Bone marrow (tissue), 2 donors: ENCODE measurements around the gene ZNF638.

Experiments
- DNase-seq, 2 donors: peaks; one replicate each; lab custom pipeline; 2025; lab: John Stamatoyannopoulos, UW

Gene ZNF638

GRCh38 chr2:71469403-71470398 is 138.1 kb downstream of the ZNF638 start:
- DNase-seq = no peak

GRCh38 chr2:71471276-71471675 is 139.7 kb downstream of the ZNF638 start:
- no peak for DNase-seq

DNA sequence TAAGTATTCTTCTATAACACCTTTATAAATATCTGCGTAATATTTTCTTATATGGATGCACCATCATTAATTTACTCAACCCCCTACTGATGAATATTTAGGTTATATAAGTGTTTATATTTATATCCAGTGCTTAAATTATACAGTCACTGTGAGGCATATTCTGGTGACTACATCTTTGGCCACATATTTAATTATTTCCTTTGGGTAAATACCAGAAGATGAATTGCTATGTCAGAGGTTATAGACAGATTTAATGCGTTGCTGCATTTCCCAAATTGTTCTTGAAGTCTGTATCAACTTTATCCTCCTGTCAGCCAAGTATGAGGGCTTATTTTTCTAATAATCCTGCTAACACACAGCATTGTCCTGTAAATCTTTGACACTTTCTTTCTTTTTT is 140.4 kb downstream of the ZNF638 start:
- DNase-seq = no peak

DNA sequence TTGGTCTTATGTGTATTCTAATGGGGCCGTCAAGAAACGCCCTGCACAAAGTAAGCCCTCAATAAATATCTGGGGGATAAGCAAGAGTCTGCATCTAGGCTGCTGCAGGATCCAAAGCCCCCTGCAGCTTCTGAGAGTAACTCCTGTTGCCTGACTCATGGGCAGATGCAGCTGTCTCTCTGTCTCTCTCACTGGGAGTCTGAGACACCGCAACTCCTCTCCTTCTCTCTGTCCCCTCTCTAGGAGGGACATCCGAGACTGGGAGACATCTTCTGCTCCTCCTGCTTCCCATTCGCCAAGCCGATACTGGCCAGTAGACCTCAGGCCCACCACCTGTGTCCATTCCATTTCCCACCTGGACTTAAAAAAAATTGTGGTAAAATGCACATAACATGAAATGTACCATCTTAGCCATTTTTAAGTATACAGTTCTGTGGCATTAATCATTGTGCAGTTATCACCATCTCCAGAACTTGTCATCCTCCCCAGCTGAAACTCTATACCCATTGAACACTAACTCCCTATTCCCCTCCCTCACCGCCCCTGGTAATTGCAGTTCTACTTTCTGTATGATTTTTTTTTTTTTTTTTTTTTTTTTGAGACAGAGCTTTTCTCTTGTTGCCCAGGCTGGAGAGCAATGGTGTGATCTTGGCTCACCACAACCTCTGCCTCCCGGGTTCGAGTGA is 141.9 kb downstream of the ZNF638 start:
- DNase-seq = no peak

DNA sequence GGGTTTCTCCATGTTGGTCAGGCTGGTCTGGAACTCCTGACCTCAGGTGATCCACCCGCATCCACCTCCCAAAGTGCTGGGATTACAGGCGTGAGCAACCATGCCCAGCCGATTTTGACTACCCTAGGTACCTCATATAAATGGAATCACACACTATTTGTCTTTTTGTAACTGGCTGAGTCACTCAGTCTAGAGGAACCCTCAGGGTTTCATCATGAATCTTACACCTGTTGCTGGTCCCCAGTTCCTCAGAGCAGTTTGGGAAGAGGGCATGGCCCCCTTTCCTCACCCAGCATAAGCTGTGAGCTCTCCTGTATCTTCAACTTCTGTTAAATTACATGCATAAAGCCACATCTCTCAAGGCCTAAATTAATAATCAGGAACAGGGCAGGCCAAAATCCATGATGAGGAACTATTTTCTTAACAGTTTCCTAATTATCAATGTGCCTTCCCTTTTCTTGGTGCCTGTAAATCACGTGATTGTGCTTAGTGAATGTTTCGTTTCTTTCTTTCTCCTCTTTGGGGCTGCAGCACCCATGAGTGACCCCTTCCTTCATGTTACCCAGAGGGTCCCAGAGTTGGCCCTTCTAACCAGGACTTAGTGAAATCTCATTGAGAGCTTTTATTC is 142.6 kb downstream of the ZNF638 start:
- no peak for DNase-seq

GRCh38 chr2:71474744-71475397 is 143.3 kb downstream of the ZNF638 start:
- DNase-seq = no peak

DNA sequence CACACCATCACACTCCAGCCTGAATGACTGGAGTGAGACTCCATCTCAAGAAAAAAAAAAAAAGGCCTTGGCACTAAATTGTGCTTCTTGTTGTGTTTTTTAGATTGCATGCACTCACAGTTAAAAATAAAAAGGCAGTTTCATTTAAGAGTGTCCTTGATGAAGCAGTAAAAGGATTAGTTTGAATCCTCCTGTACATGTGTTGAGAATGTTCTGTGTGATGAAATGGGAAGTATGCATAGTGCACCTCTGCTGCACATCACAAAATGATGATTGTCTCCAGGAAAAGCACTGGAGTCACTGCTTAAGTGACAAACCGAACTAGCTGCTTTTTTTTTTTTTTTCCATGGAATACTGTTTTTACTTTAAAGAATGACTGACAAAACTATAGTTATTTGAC is 144.9 kb downstream of the ZNF638 start:
- no peak for DNase-seq

GRCh38 chr2:71477231-71477691 is 145.7 kb downstream of the ZNF638 start:
- no peak for DNase-seq

GRCh38 chr2:71478806-71479205 is 147.2 kb downstream of the ZNF638 start:
- no peak for DNase-seq

- DNase-seq = no peak
Observed at GRCh38 chr2:71479261-71479660, 147.7 kb downstream of the ZNF638 start.

GRCh38 chr2:71481111-71481510 is 149.5 kb downstream of the ZNF638 start:
- no peak for DNase-seq

DNA sequence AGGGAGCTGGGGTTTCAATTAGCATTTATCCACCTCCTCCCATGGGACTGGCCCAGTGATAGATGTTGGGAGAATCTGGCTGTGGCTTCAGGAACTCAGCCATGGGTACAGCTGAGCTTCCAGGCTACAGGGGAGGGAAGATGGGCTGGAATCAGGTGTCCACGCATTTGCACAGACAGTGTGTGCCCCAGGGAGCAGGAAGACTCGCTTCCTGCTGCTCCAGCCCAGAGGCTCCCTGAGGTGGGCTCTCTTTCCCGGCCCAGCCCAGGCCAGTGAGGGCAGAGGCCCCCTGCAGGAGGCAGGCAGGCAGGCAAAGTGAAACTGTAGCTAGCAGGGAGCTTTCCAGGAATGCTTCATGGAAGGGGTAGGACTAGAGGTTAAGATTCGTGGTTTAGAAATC is 150.5 kb downstream of the ZNF638 start:
- no peak for DNase-seq

- no peak for DNase-seq
Observed at GRCh38 chr2:71483246-71483645, 151.7 kb downstream of the ZNF638 start.

DNA sequence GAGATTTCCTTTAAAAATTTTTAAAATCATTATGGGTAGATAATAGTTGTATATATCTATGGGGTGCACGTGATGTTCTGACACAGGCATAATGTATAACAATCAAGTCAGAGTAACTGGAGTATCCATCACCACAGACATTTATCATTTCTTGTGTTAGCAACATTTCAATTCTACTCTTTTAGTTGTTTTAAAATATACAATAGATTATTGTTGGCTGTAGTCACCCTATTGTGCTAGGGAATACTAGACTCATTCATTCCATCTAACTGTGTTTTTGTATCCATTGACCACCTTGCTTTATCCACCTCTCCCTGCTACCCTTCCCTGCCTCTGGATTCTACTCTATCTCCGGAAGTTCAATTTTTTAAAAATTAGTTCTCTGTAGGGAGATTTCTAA is 152.8 kb downstream of the ZNF638 start:
- DNase-seq = no peak
